Caco-2 (cell line): Measurements from ENCODE around the gene RGS7. TPM values are rescaled to one million over a fixed set of nuclear protein-coding genes. Genes with fewer than 3 reads are reported as not detected.

Experiments used
- BruUV-seq: library from RNA; stranded (reverse); fragments of 400-500 nt; replicated peaks from 2 replicates; lab custom pipeline; 2021; lab: Mats Ljungman, UMichigan
- CTCF ChIA-PET: fragments of 300-600 bp; sonication (Branson Sonifier 250); formaldehyde crosslinking; loops from one replicate; lab custom pipeline; 2022; ENCODE audit warnings: antibody characterized with exemption; lab: Charles Lee
- POLR2A ChIA-PET: fragments of 300-600 bp; sonication (Branson Sonifier 250); formaldehyde crosslinking; loops from one replicate; lab custom pipeline; 2022; ENCODE audit warnings: antibody characterized with exemption; lab: Charles Lee
- DNase-seq, 2 experiments: peaks; one replicate each; pipeline versions ENCODE4 v3.0.0 to v3.0.0-alpha.2; 2020 to 2022
- H3K27me3 ChIP-seq: replicated peaks from 2 replicates; pipeline ENCODE4 v1.6.0; 2011; ENCODE audit warnings: low read length; ENCODE audit not compliant: control insufficient read depth, insufficient read depth
- H3K36me3 ChIP-seq: 2 replicates; pipeline ENCODE4 v1.5.1; 2011; ENCODE audit warnings: low read length; ENCODE audit not compliant: control insufficient read depth, insufficient read depth
- H3K4me1 ChIP-seq: fragments of 250-450 bp; sonication (Bioruptor Pico); 2 replicates; pipeline ENCODE4 v1.5.1; 2020; ENCODE audit warnings: mild to moderate bottlenecking
- H3K4me3 ChIP-seq: 2 replicates; pipeline ENCODE4 v1.5.1; 2011; ENCODE audit warnings: low read depth, mild to moderate bottlenecking, control low read depth, low read length
- H3K9me3 ChIP-seq: fragments of 250-450 bp; sonication (Bioruptor Pico); 2 replicates; pipeline ENCODE4 v1.5.1; 2020; ENCODE audit warnings: mild to moderate bottlenecking, moderate library complexity
- H3K27ac Mint-ChIP-seq: one replicate; pipeline ENCODE4 v1.8.0; 2022; ENCODE audit warnings: mixed read lengths; ENCODE audit not compliant: unreplicated experiment
- H3K27me3 Mint-ChIP-seq: one replicate; pipeline ENCODE4 v1.8.0; 2022; ENCODE audit warnings: mixed read lengths; ENCODE audit not compliant: insufficient read depth, unreplicated experiment
- H3K36me3 Mint-ChIP-seq: one replicate; pipeline ENCODE4 v1.8.0; 2022; ENCODE audit warnings: mild to moderate bottlenecking, mixed read lengths; ENCODE audit not compliant: insufficient read depth, unreplicated experiment
- H3K4me1 Mint-ChIP-seq: one replicate; pipeline ENCODE4 v1.8.0; 2022; ENCODE audit warnings: low read depth, mixed read lengths; ENCODE audit not compliant: unreplicated experiment
- H3K4me3 Mint-ChIP-seq: one replicate; pipeline ENCODE4 v1.8.0; 2022; ENCODE audit warnings: mild to moderate bottlenecking, moderate library complexity, mixed read lengths; ENCODE audit not compliant: unreplicated experiment
- H3K9me3 Mint-ChIP-seq: one replicate; pipeline ENCODE4 v1.8.0; 2022; ENCODE audit warnings: mixed read lengths; ENCODE audit not compliant: unreplicated experiment
- intact Hi-C: fragments of 100-400 bp; cut with micrococcal nuclease; formaldehyde crosslinking; loops from one replicate; pipeline ENCODE4 v1.10.0; 2022; ENCODE audit not compliant: unreplicated experiment
- total RNA-seq: library from RNA; stranded (reverse); gene quantifications from 2 replicates; pipeline ENCODE4 v1.2.3, GENCODE V29; 2022
- TF ChIP-seq, protein P1 (sequence below), 2 experiments: fragments of 200-600 bp in 1 of 2; IDR thresholded peaks; 1 replicate in 1 of 2; 2 replicates in 1 of 2; pipeline versions ENCODE4 v1.5.1 to v1.8.0; 2011 to 2022; ENCODE audit warnings: antibody characterized with exemption in 1 of 2, control low read depth in 1 of 2, inconsistent platforms in 1 of 2, low read depth in 1 of 2, low read length in 1 of 2, mild to moderate bottlenecking in 1 of 2, moderate library complexity in 1 of 2; ENCODE audit not compliant: insufficient read depth in 1 of 2, severe bottlenecking in 1 of 2, unreplicated experiment in 1 of 2

RGS7 gene
- total RNA-seq, 1 experiment from 2014 or later = not detected

DNA sequence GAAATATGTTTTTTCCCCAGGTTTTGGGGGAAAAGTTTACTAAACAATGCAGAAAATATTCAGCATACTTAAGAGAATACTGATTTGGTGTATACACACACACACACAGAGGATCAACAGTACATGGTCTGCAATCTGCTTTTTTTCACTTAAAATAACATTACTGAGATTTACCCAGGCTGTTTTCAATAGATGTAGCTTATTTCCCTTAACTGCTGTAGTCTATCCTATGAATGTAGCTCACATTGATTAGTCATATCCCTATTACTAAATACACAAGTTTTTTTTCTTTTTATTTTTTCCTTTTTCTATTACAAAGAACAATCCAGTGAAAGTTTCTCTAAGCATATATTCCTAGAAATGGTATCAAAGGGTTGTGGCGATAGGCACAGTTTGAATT lies 478.4 kb downstream of the RGS7 start:
- Mint-ChIP-seq H3K4me1 (no peaks in the 10 kb centered on the region), H3K27me3 (no peaks in the 10 kb centered on the region), H3K4me3 (no peak overlapping the region), H3K36me3 (no peaks in the 10 kb centered on the region), H3K27ac (no peak overlapping the region), H3K9me3 (peaks cover 16% of the 10 kb centered on the region)
- intact Hi-C loops = no loop called here
- H3K36me3 ChIP-seq = no peaks in the 10 kb centered on the region
- CTCF ChIA-PET = no interaction called here
- no peaks in the 10 kb centered on the region for H3K9me3 ChIP-seq
- H3K4me3 ChIP-seq = no peak overlapping the region
- POLR2A ChIA-PET = no interaction called here
- TF ChIP-seq, protein P1, sequence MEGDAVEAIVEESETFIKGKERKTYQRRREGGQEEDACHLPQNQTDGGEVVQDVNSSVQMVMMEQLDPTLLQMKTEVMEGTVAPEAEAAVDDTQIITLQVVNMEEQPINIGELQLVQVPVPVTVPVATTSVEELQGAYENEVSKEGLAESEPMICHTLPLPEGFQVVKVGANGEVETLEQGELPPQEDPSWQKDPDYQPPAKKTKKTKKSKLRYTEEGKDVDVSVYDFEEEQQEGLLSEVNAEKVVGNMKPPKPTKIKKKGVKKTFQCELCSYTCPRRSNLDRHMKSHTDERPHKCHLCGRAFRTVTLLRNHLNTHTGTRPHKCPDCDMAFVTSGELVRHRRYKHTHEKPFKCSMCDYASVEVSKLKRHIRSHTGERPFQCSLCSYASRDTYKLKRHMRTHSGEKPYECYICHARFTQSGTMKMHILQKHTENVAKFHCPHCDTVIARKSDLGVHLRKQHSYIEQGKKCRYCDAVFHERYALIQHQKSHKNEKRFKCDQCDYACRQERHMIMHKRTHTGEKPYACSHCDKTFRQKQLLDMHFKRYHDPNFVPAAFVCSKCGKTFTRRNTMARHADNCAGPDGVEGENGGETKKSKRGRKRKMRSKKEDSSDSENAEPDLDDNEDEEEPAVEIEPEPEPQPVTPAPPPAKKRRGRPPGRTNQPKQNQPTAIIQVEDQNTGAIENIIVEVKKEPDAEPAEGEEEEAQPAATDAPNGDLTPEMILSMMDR (IDR thresholded peaks at IDR 0.05; ENCODE audit: insufficient read depth in 1 of 2, low read depth in 1 of 2, low read length in 1 of 2, severe bottlenecking in 1 of 2, unreplicated experiment in 1 of 2) = no peak
- no peak for DNase-seq
- no TSS peak for BruUV-seq
- no peaks in the 10 kb centered on the region for H3K4me1 ChIP-seq
- no peaks in the 10 kb centered on the region for H3K27me3 ChIP-seq

DNA sequence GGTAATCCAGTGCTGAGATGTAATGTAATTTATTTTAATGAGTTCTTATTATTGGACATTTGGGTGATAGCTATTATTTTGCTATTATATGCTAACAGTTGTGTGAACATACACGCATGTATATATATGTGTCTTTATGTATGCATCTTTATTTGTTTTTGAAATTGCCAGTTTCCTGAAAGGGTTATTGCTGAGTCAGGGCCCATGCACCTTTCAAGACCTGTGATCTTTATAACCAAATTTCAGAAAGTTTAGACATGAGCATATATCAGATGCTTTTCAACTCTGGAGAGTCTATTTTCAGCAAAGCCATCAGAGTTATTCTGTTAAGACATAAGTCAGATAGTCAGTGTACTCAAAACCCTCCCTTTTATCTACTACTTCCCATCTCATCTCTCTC lies 479.4 kb downstream of the RGS7 start:
- Histone ChIP-seq H3K27me3 (no peaks in the 10 kb centered on the region), H3K4me3 (no peak overlapping the region), H3K4me1 (no peaks in the 10 kb centered on the region), H3K36me3 (no peaks in the 10 kb centered on the region), H3K9me3 (no peaks in the 10 kb centered on the region)
- no peak overlapping the region for H3K4me3 Mint-ChIP-seq
- H3K27ac Mint-ChIP-seq = peak overlapping the region; percentile 31
- BruUV-seq = no TSS peak
- POLR2A ChIA-PET = no interaction called here
- no peaks in the 10 kb centered on the region for H3K27me3 Mint-ChIP-seq
- peaks cover 16% of the 10 kb centered on the region for H3K9me3 Mint-ChIP-seq
- DNase-seq = no peak
- H3K4me1 Mint-ChIP-seq = no peaks in the 10 kb centered on the region
- CTCF ChIA-PET = no interaction called here
- TF ChIP-seq, protein P1 (IDR thresholded peaks at IDR 0.05; ENCODE audit: insufficient read depth in 1 of 2, low read depth in 1 of 2, low read length in 1 of 2, severe bottlenecking in 1 of 2, unreplicated experiment in 1 of 2) = no peak
- intact Hi-C loops = no loop called here
- H3K36me3 Mint-ChIP-seq = no peaks in the 10 kb centered on the region

DNA sequence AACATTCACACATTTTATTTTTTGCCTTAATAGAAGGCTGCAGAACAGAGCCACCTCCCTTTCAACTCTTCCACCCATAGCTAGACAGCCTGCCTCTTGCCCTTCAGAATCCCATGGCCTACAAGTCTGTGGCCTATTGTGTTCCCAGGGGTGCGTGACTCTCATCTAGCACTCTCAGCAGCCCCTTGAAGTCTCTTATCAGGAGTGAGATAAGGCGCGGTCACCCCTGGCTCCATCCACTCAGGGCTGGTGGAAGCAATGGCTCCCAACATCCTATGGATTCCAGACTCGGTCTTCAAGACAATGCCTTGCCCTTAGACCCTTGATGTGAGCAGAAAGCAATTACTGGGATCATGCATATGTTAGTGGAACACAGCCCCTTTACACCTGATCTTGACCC lies 480.9 kb downstream of the RGS7 start:
- TF ChIP-seq, protein P1 (IDR thresholded peaks at IDR 0.05; ENCODE audit: insufficient read depth in 1 of 2, low read depth in 1 of 2, low read length in 1 of 2, severe bottlenecking in 1 of 2, unreplicated experiment in 1 of 2) = no peak
- intact Hi-C loops = no loop called here
- BruUV-seq = no TSS peak
- Mint-ChIP-seq H3K36me3 (no peaks in the 10 kb centered on the region), H3K27me3 (no peaks in the 10 kb centered on the region), H3K9me3 (peaks cover 16% of the 10 kb centered on the region), H3K4me1 (no peaks in the 10 kb centered on the region), H3K4me3 (no peak overlapping the region), H3K27ac (no peak overlapping the region)
- no peaks in the 10 kb centered on the region for H3K27me3 ChIP-seq
- CTCF ChIA-PET = no interaction called here
- no peaks in the 10 kb centered on the region for H3K9me3 ChIP-seq
- H3K36me3 ChIP-seq = no peaks in the 10 kb centered on the region
- H3K4me1 ChIP-seq = no peaks in the 10 kb centered on the region
- no peak for DNase-seq
- POLR2A ChIA-PET = no interaction called here
- H3K4me3 ChIP-seq = no peak overlapping the region
